Sigmoid colon (tissue), 7 donors: Measurements from ENCODE around the gene RHOA. TPM values are rescaled to one million over a fixed set of nuclear protein-coding genes. Genes with fewer than 3 reads are reported as not detected.

Source experiments
- DNase-seq: peaks from one replicate; pipeline ENCODE4 v3.0.0-alpha.2; 2019
- H3K27ac ChIP-seq, 4 donors: fragments of 200-600 bp; sonication (generic); one replicate each; pipeline ENCODE4 v1.5.1; 2016 to 2019; ENCODE audit warnings: mild to moderate bottlenecking in 1 of 4
- H3K27me3 ChIP-seq, 3 donors: fragments of 200-600 bp; sonication (generic); one replicate each; pipeline ENCODE4 v1.5.1; 2019; ENCODE audit warnings: mild to moderate bottlenecking in 1 of 3
- H3K36me3 ChIP-seq, 4 donors: fragments of 200-600 bp; sonication (generic); one replicate each; pipeline ENCODE4 v1.5.1; 2016 to 2019
- H3K4me1 ChIP-seq, 4 donors: fragments of 200-600 bp; sonication (generic); one replicate each; pipeline ENCODE4 v1.5.1; 2017 to 2019
- H3K4me3 ChIP-seq, 4 donors: fragments of 200-600 bp; sonication (generic); one replicate each; pipeline ENCODE4 v1.5.1; 2017 to 2019; ENCODE audit warnings: mild to moderate bottlenecking in 2 of 4, moderate library complexity in 1 of 4
- H3K9me3 ChIP-seq, 4 donors: fragments of 200-600 bp in 3 of 4; sonication (generic) in 3 of 4; one replicate each; pipeline versions ENCODE4 v1.5.1 to v1.6.1; 2013 to 2019
- EP300 ChIP-seq, 4 donors: sonication (generic); formaldehyde crosslinking; IDR thresholded peaks; one replicate each; pipeline ENCODE4 v1.6.1; 2017; ENCODE audit warnings: antibody characterized with exemption in 4 of 4
- POLR2A ChIP-seq, 2 donors: fragments of 450-650 bp; IDR thresholded peaks; one replicate each; pipeline ENCODE4 v1.6.1; 2016; ENCODE audit warnings: antibody characterized with exemption in 2 of 2, mild to moderate bottlenecking in 2 of 2, moderate library complexity in 2 of 2
- POLR2AphosphoS5 ChIP-seq, 4 donors: sonication (generic); formaldehyde crosslinking; IDR thresholded peaks; one replicate each; pipeline ENCODE4 v1.6.1; 2017; ENCODE audit warnings: antibody characterized with exemption in 4 of 4
- WGBS, 2 donors: extraction: QIAGEN DNeasy Blood & Tissue Kit; methylation state at CpG; one replicate each; pipeline ENCODE4 v1.1.7; 2013; 5-methylcytosine and 5-hydroxymethylcytosine counted together
- intact Hi-C: fragments of 100-400 bp; cut with DNase I; formaldehyde crosslinking; loops from one replicate; pipeline ENCODE4 v1.15.1; 2023
- polyA plus RNA-seq, 3 donors: library from polyadenylated mRNA; stranded (reverse); fragments of 200-250 nt; gene quantifications; one replicate each; pipeline ENCODE4 v1.2.3, GENCODE V29; 2013
- total RNA-seq, 4 donors: library from RNA; depleted of rRNA; stranded (reverse); fragments of >200 nt; gene quantifications; one replicate each; pipeline ENCODE4 v1.1.0, GENCODE V29; 2016
- TF ChIP-seq, protein P1 (sequence below), 4 experiments: fragments of 450-650 bp in 3 of 4; fragments of 200-600 bp in 1 of 4; IDR thresholded peaks; one replicate each; pipeline ENCODE4 v1.5.1; 2016 to 2019; ENCODE audit warnings: antibody characterized with exemption in 4 of 4, mild to moderate bottlenecking in 3 of 4, moderate library complexity in 2 of 4
- donor health status: healthy with polysubstance abuse.
- donor health status: Bipolar disorder and iron deficiency.
- donor health status: healthy.

RHOA gene
- total and polyA plus RNA-seq, 7 donors: 369 to 516 (median 421) TPM

DNA sequence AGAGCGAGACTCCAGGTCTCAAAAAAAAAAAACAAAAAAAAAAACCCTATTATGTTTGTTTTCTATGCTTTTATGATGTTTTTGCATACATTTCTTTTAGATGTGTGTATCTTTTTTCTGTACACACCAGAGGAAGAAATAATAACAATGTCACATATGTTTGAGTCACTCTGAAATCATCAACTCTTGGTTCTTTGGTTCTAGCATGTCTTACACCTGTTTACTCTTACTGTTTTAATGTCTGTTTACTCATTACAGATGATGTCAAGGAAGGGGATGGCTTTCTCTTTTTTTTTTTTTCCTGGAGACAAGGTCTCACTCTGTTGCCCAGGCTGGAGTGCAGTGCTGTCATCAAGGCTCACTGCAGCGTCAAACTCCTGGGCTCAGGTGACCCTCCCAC, 24.1 kb downstream of the RHOA start:
- WGBS, 2 donors: 91 to 95% methylated on average over 2 of the region's 2 CpGs
- TF ChIP-seq, protein P1, sequence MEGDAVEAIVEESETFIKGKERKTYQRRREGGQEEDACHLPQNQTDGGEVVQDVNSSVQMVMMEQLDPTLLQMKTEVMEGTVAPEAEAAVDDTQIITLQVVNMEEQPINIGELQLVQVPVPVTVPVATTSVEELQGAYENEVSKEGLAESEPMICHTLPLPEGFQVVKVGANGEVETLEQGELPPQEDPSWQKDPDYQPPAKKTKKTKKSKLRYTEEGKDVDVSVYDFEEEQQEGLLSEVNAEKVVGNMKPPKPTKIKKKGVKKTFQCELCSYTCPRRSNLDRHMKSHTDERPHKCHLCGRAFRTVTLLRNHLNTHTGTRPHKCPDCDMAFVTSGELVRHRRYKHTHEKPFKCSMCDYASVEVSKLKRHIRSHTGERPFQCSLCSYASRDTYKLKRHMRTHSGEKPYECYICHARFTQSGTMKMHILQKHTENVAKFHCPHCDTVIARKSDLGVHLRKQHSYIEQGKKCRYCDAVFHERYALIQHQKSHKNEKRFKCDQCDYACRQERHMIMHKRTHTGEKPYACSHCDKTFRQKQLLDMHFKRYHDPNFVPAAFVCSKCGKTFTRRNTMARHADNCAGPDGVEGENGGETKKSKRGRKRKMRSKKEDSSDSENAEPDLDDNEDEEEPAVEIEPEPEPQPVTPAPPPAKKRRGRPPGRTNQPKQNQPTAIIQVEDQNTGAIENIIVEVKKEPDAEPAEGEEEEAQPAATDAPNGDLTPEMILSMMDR (IDR thresholded peaks at IDR 0.05): no peak
- TF ChIP-seq POLR2A (IDR thresholded peaks at IDR 0.05): no peak
- TF ChIP-seq EP300 (IDR thresholded peaks at IDR 0.05): no peak
- TF ChIP-seq POLR2AphosphoS5 (IDR thresholded peaks at IDR 0.05): no peak

DNA sequence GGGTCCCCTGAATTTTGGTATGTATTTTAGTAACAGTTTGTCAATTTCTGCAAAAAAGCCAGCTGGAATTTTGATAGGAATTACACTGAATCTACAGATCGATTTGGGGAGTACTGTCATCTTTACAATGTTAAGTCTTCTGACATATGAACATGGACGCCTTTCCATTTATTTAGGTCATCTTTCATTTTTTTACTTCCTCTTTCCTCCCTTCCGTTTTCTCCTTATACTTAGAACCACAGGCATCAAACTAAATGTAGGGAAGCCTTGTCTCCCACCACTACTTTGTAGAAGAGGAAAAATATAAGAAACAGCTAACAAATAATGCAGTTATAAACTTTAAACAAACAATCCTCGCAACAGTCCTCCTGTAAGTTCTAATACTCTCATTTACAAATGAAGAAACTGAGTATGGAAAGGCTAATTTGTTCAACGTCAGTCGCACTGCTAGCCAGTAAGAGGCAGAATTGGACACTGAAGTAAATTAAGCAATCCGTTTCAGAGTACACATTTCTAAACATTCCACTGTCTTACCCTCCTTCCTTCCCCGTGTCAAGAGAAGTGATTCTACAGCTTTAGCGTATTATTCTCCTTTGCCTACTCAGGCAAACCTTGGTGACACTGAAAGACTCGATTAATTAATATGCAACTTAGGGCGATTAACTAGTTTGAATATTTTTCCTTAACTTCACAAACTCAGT, 25.6 kb downstream of the RHOA start:
- TF ChIP-seq POLR2AphosphoS5 (IDR thresholded peaks at IDR 0.05): no peak
- no peak for TF ChIP-seq POLR2A (IDR thresholded peaks at IDR 0.05)
- TF ChIP-seq, protein P1 (IDR thresholded peaks at IDR 0.05): no peak
- no peak for TF ChIP-seq EP300 (IDR thresholded peaks at IDR 0.05)
- WGBS, 2 donors: 66 to 85% methylated on average over 11 of the region's 11 CpGs
- intact Hi-C loops: no loop called here

More for the DNA sequence above, 24.1 kb downstream of the RHOA start:
- Histone ChIP-seq H3K9me3 (no peaks in the 10 kb centered on the region), H3K27me3 (no peaks in the 10 kb centered on the region), H3K4me3 (no peak overlapping the region), H3K4me1 (peaks cover 0 to 54% (median 37%) of the 10 kb centered on the region in 4 donors), H3K27ac (no peak overlapping the region), H3K36me3 (no peaks in the 10 kb centered on the region)
- DNase-seq: no peak
- intact Hi-C loops: no loop called here

DNA sequence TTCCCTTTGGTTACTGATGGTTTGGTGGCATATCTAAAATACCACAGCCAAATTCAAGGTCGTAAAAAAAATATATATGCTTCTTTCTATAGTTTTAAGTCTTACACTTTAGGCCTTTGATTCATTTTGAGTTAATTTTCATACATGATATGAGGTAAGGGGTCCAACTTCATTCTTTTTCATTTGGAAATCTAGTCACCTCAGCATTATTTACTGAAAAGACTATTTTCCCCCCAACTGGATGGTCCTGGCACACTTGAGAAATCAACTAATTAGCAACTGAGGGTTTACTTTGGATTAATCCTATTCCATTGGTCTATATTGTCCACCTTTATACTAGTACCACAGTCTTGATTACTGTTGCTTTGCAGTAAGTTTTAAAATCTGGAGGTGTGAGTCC, 26.2 kb downstream of the RHOA start:
- no peak overlapping the region for H3K27ac ChIP-seq
- H3K27me3 ChIP-seq: no peaks in the 10 kb centered on the region
- H3K4me1 ChIP-seq: peaks cover 0 to 57% (median 41%) of the 10 kb centered on the region in 4 donors
- intact Hi-C loops: no loop called here
- H3K4me3 ChIP-seq: no peak overlapping the region
- DNase-seq: no peak
- 98% methylated on average over 1 of the region's 1 CpG for WGBS, 2 donors
- no peaks in the 10 kb centered on the region for H3K36me3 ChIP-seq
- H3K9me3 ChIP-seq: no peaks in the 10 kb centered on the region
- TF ChIP-seq, protein P1 (IDR thresholded peaks at IDR 0.05): no peak
- TF ChIP-seq POLR2A (IDR thresholded peaks at IDR 0.05) (no peak), EP300 (IDR thresholded peaks at IDR 0.05) (no peak), POLR2AphosphoS5 (IDR thresholded peaks at IDR 0.05) (no peak)

More for the DNA sequence above, 25.6 kb downstream of the RHOA start:
- H3K27me3 ChIP-seq: no peaks in the 10 kb centered on the region
- no peak for DNase-seq
- no peak overlapping the region for H3K27ac ChIP-seq
- peaks cover 0 to 57% (median 38%) of the 10 kb centered on the region in 4 donors for H3K4me1 ChIP-seq
- H3K4me3 ChIP-seq: no peak overlapping the region
- no peaks in the 10 kb centered on the region for H3K36me3 ChIP-seq
- no peaks in the 10 kb centered on the region for H3K9me3 ChIP-seq

DNA sequence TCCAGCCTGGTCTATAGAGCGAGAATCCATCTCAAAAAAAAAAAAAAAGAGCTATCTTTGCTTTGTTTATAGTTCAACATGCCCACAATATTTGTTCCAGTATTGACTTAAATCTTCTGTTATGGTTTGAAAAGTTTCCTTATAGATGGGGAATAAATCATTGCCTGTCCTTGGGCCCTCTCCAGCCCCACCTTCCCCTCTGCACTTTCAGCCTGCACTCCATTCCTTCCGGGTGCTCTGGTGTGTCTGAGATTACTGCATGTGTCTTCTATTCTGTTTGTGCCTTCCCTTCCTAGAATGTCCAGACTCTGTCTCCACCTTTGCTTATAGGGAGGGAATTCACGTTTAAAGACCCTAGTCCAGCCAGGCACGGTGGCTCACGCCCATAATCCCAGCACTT, 28.4 kb downstream of the RHOA start:
- no peaks in the 10 kb centered on the region for H3K9me3 ChIP-seq
- no peaks in the 10 kb centered on the region for H3K27me3 ChIP-seq
- H3K36me3 ChIP-seq: no peaks in the 10 kb centered on the region
- no peak overlapping the region for H3K27ac ChIP-seq
- 16 to 65% methylated on average over 5 of the region's 5 CpGs for WGBS, 2 donors
- TF ChIP-seq, protein P1 (IDR thresholded peaks at IDR 0.05): no peak
- TF ChIP-seq POLR2AphosphoS5 (IDR thresholded peaks at IDR 0.05) (no peak), POLR2A (IDR thresholded peaks at IDR 0.05) (no peak), EP300 (IDR thresholded peaks at IDR 0.05) (no peak)
- H3K4me1 ChIP-seq: peaks cover 0 to 63% (median 37%) of the 10 kb centered on the region in 4 donors
- intact Hi-C loops: no loop called here
- H3K4me3 ChIP-seq: no peak overlapping the region
- no peak for DNase-seq
